Measurements from ENCODE around the gene NRG3. TPM values are rescaled to one million over a fixed set of nuclear protein-coding genes. Genes with fewer than 3 reads are reported as not detected.

Gene NRG3
- total and polyA plus RNA-seq, 2 of the 8 experiments (the other 6 are each of a cell fraction or from before 2014, with no cell fraction given): 4.2 to 5.0 TPM

- H3K9ac ChIP-seq (replicated peaks in 1 of 4; ENCODE audit: extremely low read depth in 1 of 4, low read depth in 3 of 4, low read length in 3 of 4): no peak overlapping the region
- FAIRE-seq: no peak
- DNase-seq (ENCODE audit: low read depth in 1 of 2, low spot score in 2 of 2): peak in 1 of 2 experiments; percentile 50
Observed at GRCh38 chr10:82245157-82245556, 370.2 kb downstream of the NRG3 start.

More at GRCh38 chr10:82245157-82245556, 370.2 kb downstream of the NRG3 start:
- no peak overlapping the region for H2BK15ac ChIP-seq (ENCODE audit: low read length)
- no peak overlapping the region for H2BK5ac ChIP-seq (ENCODE audit: low read depth, low read length)
- no peak overlapping the region for H3K27ac ChIP-seq (ENCODE audit: low read depth, low read length)
- H4K5ac ChIP-seq (ENCODE audit: insufficient read length, low read depth, low read length): no peak overlapping the region
- no peak overlapping the region for H2BK12ac ChIP-seq (ENCODE audit: low read depth, low read length)
- no peak overlapping the region for H3K4me3 ChIP-seq (ENCODE audit: extremely low read depth in 1 of 4, insufficient read depth in 2 of 4, low read depth in 3 of 4, low read length in 4 of 4)
- no peaks in the 10 kb centered on the region for H4K20me1 ChIP-seq (replicated peaks in 1 of 2; ENCODE audit: control insufficient read depth in 1 of 2, insufficient read depth in 2 of 2, low read length in 2 of 2)
- no peak overlapping the region for H4K91ac ChIP-seq (replicated peaks; ENCODE audit: insufficient read length, low read length)
- H4K8ac ChIP-seq (ENCODE audit: extremely low read depth, insufficient read depth, low read length): no peak overlapping the region
- H3K4ac ChIP-seq (replicated peaks; ENCODE audit: insufficient read length, low read depth, low read length): no peak overlapping the region
- no peaks in the 10 kb centered on the region; a peak in 1 of 7 replicates for H3K4me1 ChIP-seq (replicated peaks in 1 of 4; ENCODE audit: control insufficient read depth in 3 of 4, insufficient read depth in 4 of 4, low read length in 3 of 4)
- H3K56ac ChIP-seq (replicated peaks; ENCODE audit: insufficient read length, low read depth, low read length): no peak overlapping the region
- no peaks in the 10 kb centered on the region for H3K36me3 ChIP-seq (ENCODE audit: control insufficient read depth in 2 of 4, insufficient read depth in 4 of 4, low read length in 3 of 4)
- 63% methylated on average over 2 of the region's 2 CpGs; no CpG with 5 or more reads in 1 of the 2 experiments for WGBS, 2 experiments (ENCODE audit: extremely low coverage in 1 of 2, insufficient coverage in 1 of 2, insufficient read length in 1 of 2, insufficient replicate concordance in 2 of 2, low coverage in 1 of 2, low lambda C conversion rate in 2 of 2, missing lambda C conversion rate in 1 of 2)
- no peaks in the 10 kb centered on the region for H3K23me2 ChIP-seq (ENCODE audit: low read depth, low read length)
- no peak overlapping the region for H3K18ac ChIP-seq (ENCODE audit: extremely low read depth, low read length)
- no peaks in the 10 kb centered on the region for H3K9me3 ChIP-seq (ENCODE audit: insufficient read depth in 2 of 2, low read depth in 1 of 2, low read length in 1 of 2)
- no peaks in the 10 kb centered on the region for H3K27me3 ChIP-seq (replicated peaks in 1 of 4; ENCODE audit: control insufficient read depth in 3 of 4, extremely low read depth in 1 of 4, insufficient read depth in 3 of 4, low read length in 3 of 4)
- CTCF ChIA-PET (ENCODE audit: partially characterized antibody): no interaction called here
- H3K23ac ChIP-seq (ENCODE audit: insufficient read length): no peak overlapping the region
- H2AK5ac ChIP-seq (ENCODE audit: low read depth, low read length): no peak overlapping the region
- H3K14ac ChIP-seq (ENCODE audit: insufficient read length): no peak overlapping the region
- H3K79me1 ChIP-seq (ENCODE audit: low read depth, low read length): no peaks in the 10 kb centered on the region
- H2AFZ ChIP-seq (ENCODE audit: low read length): no peak overlapping the region
- H2BK20ac ChIP-seq (ENCODE audit: low read length): no peak overlapping the region
- H2BK120ac ChIP-seq (replicated peaks; ENCODE audit: low read depth, low read length): no peak overlapping the region
- H3K79me2 ChIP-seq (ENCODE audit: control insufficient read depth in 1 of 2, insufficient read depth in 2 of 2, low read length in 2 of 2): no peaks in the 10 kb centered on the region
- TF ChIP-seq RXRA (IDR thresholded peaks at IDR 0.05; ENCODE audit: insufficient read depth, low read depth, low read length): no peak
- no peak for TF ChIP-seq RNF2 (IDR thresholded peaks at IDR 0.05; ENCODE audit: borderline replicate concordance, low read depth, low read length, missing control alignments, poor library complexity, severe bottlenecking)
- TF ChIP-seq POLR2AphosphoS5 (IDR thresholded peaks at IDR 0.05; ENCODE audit: low read depth, low read length): 0 out of 2 replicates have a peak, but pooled peaks have one; percentile 50
- POLR2A ChIA-PET (ENCODE audit: partially characterized antibody): no interaction called here
- no peak overlapping the region for H3K4me2 ChIP-seq (ENCODE audit: insufficient read depth in 1 of 2, low read depth in 2 of 2, low read length in 2 of 2)
